Common myeloid progenitor, CD34-positive (primary cell): Measurements from ENCODE around the gene CIC. TPM values are rescaled to one million over a fixed set of nuclear protein-coding genes. Genes with fewer than 3 reads are reported as not detected.
A peak's percentile ranks its signal among the peaks of the same experiment; 100 is the strongest.

Source experiments
- CTCF ChIA-PET: fragments of 350-600 bp; sonication (Branson Sonifier 250); formaldehyde crosslinking; loops from one replicate; lab custom pipeline; 2021; ENCODE audit warnings: antibody characterized with exemption; lab: Charles Lee
- POLR2A ChIA-PET: fragments of 350-600 bp; sonication (Branson Sonifier 250); formaldehyde crosslinking; loops from one replicate; lab custom pipeline; 2021; ENCODE audit warnings: antibody characterized with exemption; lab: Charles Lee
- DNase-seq, 3 donors: peaks; one replicate each; pipeline versions ENCODE4 v3.0.0 to v3.0.0-alpha.2; 2013
- H3K27ac ChIP-seq, 2 experiments: 1 replicate in 1 of 2; 2 replicates in 1 of 2; pipeline ENCODE4 v1.7.0; 2013; ENCODE audit warnings: inconsistent platforms in 2 of 2, low read length in 2 of 2, mild to moderate bottlenecking in 2 of 2, low read depth in 1 of 2, moderate library complexity in 1 of 2; ENCODE audit not compliant: severe bottlenecking in 2 of 2, insufficient read depth in 1 of 2, poor library complexity in 1 of 2
- H3K27me3 ChIP-seq, 5 experiments: replicated peaks in 2 of 5; 1 replicate in 3 of 5; 2 replicates in 2 of 5; pipeline versions ENCODE4 v1.6.1 to v1.7.0; 2013; ENCODE audit warnings: low read length in 4 of 5, mild to moderate bottlenecking in 2 of 5, moderate library complexity in 2 of 5, inconsistent platforms in 1 of 5; ENCODE audit not compliant: insufficient read depth in 5 of 5, control insufficient read depth in 4 of 5
- H3K36me3 ChIP-seq, 4 experiments: 1 replicate in 2 of 4; 2 replicates in 2 of 4; pipeline versions ENCODE4 v1.6.1 to v1.7.0; 2013; ENCODE audit warnings: low read length in 3 of 4, control low read depth in 1 of 4, mild to moderate bottlenecking in 1 of 4; ENCODE audit not compliant: control insufficient read depth in 4 of 4, insufficient read depth in 4 of 4
- H3K4me1 ChIP-seq, 4 experiments: 1 replicate in 3 of 4; 2 replicates in 1 of 4; pipeline versions ENCODE4 v1.6.1 to v1.7.1; 2013; ENCODE audit warnings: low read length in 3 of 4, mild to moderate bottlenecking in 3 of 4, control low read depth in 1 of 4, inconsistent platforms in 1 of 4, moderate library complexity in 1 of 4; ENCODE audit not compliant: control insufficient read depth in 4 of 4, insufficient read depth in 4 of 4; ENCODE audit errors: control extremely low read depth in 1 of 4
- H3K4me3 ChIP-seq, 7 experiments: 1 replicate in 4 of 7; 2 replicates in 3 of 7; pipeline versions ENCODE4 v1.5.1 to v1.7.0; 2013; ENCODE audit warnings: mild to moderate bottlenecking in 7 of 7, low read length in 6 of 7, moderate library complexity in 6 of 7, inconsistent platforms in 2 of 7, low read depth in 2 of 7, control low read depth in 1 of 7; ENCODE audit not compliant: insufficient read depth in 4 of 7, control insufficient read depth in 1 of 7; ENCODE audit errors: extremely low read depth in 1 of 7
- H3K9me3 ChIP-seq, 5 experiments: 1 replicate in 4 of 5; 2 replicates in 1 of 5; pipeline versions ENCODE4 v1.6.1 to v1.7.1; 2013; ENCODE audit warnings: low read length in 4 of 5, mild to moderate bottlenecking in 2 of 5, inconsistent platforms in 1 of 5, low read depth in 1 of 5, moderate library complexity in 1 of 5; ENCODE audit not compliant: control insufficient read depth in 4 of 5, insufficient read depth in 2 of 5; ENCODE audit errors: control extremely low read depth in 1 of 5
- WGBS: methylation state at CpG from one replicate; pipeline ENCODE4 v1.1.5; 2013; ENCODE audit not compliant: insufficient coverage; 5-methylcytosine and 5-hydroxymethylcytosine counted together
- polyA plus RNA-seq: library from polyadenylated mRNA; unstranded; fragments of 120-200 nt; gene quantifications from one replicate; pipeline ENCODE4 v1.2.1, GENCODE V29; 2013

Gene CIC
- 41.3 TPM for polyA plus RNA-seq

DNA sequence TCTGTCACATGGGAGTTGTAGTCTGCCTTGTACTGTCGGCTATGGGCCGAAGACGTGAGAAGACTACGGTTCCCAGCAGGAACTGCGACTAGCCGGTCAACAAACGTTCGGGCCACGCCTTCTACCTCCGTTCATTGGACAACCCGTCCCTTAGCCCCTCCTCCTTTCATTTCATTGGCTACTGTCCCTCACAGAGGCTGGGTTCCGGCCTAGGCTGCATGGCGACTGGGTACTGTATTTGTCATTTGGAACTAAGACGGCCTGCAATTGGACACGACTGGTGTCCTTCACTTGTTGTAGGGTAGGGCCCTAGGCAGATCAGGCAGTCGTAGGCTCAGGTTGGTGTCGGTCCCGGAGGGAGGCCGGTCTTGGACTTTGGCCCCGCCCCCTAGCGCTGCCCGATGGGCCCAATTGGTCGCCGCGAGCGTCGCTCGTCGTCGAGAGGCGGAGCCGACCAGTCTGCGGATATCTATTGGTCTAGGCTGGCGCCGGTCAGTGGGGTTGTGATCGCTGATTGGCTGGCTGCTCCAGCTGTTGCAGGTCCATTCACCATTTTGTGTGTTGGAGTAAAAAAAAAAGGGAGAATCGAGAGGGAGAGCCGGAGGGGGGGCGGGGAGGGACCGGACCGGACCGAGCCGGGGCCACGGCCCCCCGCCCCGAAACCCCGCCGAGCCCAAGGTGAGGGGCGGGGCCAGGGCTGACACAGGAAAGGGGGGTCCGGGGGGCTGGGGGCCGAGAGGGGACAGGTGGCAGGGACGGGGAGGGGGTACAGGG, at the start of gene CIC:
Gene CIC (plus strand): TSS at position 549 of the 774 bp plus-strand sequence. CDS start 2,532 bp downstream, outside the sequence.
- peak within 1 kb of the TSS; percentile 74 to 93 (median 81) for H3K4me3 ChIP-seq
- H3K9me3 ChIP-seq, result no peaks in the 10 kb centered on the region
- no peaks in the 10 kb centered on the region for H3K27me3 ChIP-seq
- peak within 1 kb of the TSS; percentile 99 for H3K27ac ChIP-seq
- peaks cover 7 to 37% (median 33%) of the 10 kb centered on the region in 4 experiments for H3K4me1 ChIP-seq
- peak; percentile 100 for DNase-seq
- 0% methylated on average over 25 of the region's 52 CpGs for WGBS
- POLR2A ChIA-PET, result interaction anchor here (0.7 to 2.3 kb wide), 4 partner anchors 11 to 34 kb away, joined by 3 to 12 read pairs (median 4); partner anchors contain the start of gene ERF
- CTCF ChIA-PET, result interaction anchor here (0.6 to 1.1 kb wide), 2 partner anchors 10 to 17 kb away, joined by 3 read pairs; no protein-coding TSS in a partner anchor
- peaks cover 0 to 24% (median 11%) of the 10 kb centered on the region in 4 experiments for H3K36me3 ChIP-seq

DNA sequence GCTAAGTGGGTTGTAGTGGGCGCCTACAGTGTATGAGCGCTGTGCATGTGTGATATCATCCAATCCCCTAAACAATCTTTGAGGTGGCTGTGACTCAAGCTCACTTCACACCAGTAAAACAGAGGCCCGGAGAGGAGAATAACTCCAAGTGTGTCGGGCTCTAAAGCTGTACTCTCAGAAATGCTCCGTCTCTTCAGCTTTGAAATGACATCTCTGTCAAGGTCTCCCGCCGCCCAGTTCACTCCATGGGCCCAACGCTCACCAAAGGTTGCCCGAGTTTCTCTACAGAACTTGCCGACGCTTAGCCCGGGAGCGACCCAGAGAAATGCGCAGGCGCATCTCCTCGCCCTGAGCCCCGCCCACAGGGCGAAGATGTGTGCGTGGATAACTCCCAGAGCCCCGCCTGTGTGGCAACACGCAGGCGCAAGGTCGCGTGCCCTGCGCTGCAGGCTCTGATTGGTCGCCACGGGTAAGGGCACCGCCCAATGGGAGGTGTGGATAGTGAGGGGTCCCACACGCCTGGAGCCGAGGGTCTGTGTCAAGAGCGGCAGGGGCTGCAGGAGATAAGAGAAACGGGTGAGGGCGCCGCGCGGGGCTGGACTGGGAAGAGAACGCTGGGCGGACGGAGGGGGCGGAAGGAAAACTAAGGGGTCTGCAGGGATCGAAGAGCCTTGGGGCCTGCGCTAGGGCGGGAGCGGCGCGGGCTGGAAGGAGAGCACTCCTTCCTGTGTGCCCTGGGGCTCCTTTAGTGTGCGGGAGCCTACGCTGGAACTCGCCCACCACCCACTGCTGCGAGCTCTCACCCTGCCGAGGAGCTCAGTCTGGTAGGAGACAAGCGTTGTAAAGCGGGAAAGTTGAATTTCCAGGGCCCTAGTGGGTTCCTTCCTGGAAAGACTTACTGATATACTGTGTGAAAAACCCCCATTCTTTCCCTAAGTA, 49.0 kb upstream of the CIC start, which contains the start of gene ZNF526:
Gene ZNF526 (plus strand): TSS at position 501 of the 939 bp plus-strand sequence. CDS start 4,092 bp downstream, outside the sequence.
- POLR2A ChIA-PET, result interaction anchor here (0.6 to 1.5 kb wide), 6 partner anchors 17 to 25 kb away, joined by 3 to 5 read pairs (median 3); partner anchors contain the start of gene GSK3A
- 0% methylated on average over 43 of the region's 53 CpGs for WGBS
- DNase-seq, result peak; percentile 98 to 99 (median 98)
- Histone ChIP-seq H3K27ac (peak within 1 kb of the TSS; percentile 75 to 92), H3K36me3 (peaks cover 0 to 14% (median 11%) of the 10 kb centered on the region in 4 experiments), H3K9me3 (no peaks in the 10 kb centered on the region), H3K4me1 (peaks cover 7 to 52% (median 41%) of the 10 kb centered on the region in 4 experiments), H3K27me3 (no peaks in the 10 kb centered on the region), H3K4me3 (peak within 1 kb of the TSS; percentile 71 to 92 (median 83))
- CTCF ChIA-PET, result interaction anchor here (0.6 to 3.1 kb wide), 14 partner anchors 9 to 59 kb away, joined by 3 to 18 read pairs (median 4); partner anchors contain the start of gene GSK3A

- peaks cover 0 to 20% (median 13%) of the 10 kb centered on the region in 4 experiments for H3K36me3 ChIP-seq
- H3K4me1 ChIP-seq, result peaks cover 7 to 45% (median 37%) of the 10 kb centered on the region in 4 experiments
- no peaks in the 10 kb centered on the region for H3K9me3 ChIP-seq
- H3K27me3 ChIP-seq, result no peaks in the 10 kb centered on the region
- 0% methylated on average over 5 of the region's 6 CpGs for WGBS
- no peak for DNase-seq
- ChIA-PET POLR2A (interaction anchor here (0.7 to 1.5 kb wide), 4 partner anchors 21 to 24 kb away, joined by 3 to 4 read pairs (median 3); no protein-coding TSS in a partner anchor), CTCF (interaction anchor here (0.6 to 3.1 kb wide), 10 partner anchors 8 to 58 kb away, joined by 3 to 18 read pairs (median 4); partner anchors contain the start of gene GSK3A)
- H3K4me3 ChIP-seq, result peak overlapping the region in 6 of 7 experiments; percentile 78 to 92 (median 86)
- peak overlapping the region; percentile 75 to 92 for H3K27ac ChIP-seq
Observed at GRCh38 chr19:42220751-42221097, 48.3 kb upstream of the CIC start.

- H3K4me3 ChIP-seq, result no peak overlapping the region
- no peaks in the 10 kb centered on the region for H3K27me3 ChIP-seq
- DNase-seq, result no peak
- peaks cover 0 to 60% (median 37%) of the 10 kb centered on the region in 4 experiments for H3K36me3 ChIP-seq
- no peak overlapping the region for H3K27ac ChIP-seq
- CTCF ChIA-PET, result interaction anchor here (0.6 to 1.3 kb wide), 5 partner anchors 10 to 38 kb away, joined by 3 to 4 read pairs (median 3); partner anchors contain the start of gene GSK3A
- no peaks in the 10 kb centered on the region for H3K9me3 ChIP-seq
- POLR2A ChIA-PET, result no interaction called here
- peaks cover 3 to 16% (median 10%) of the 10 kb centered on the region in 4 experiments for H3K4me1 ChIP-seq
- WGBS, result 97% methylated on average over 17 of the region's 37 CpGs
Observed at GRCh38 chr19:42224940-42225717, 43.9 kb upstream of the CIC start.

- Histone ChIP-seq H3K36me3 (peaks cover 0 to 65% (median 40%) of the 10 kb centered on the region in 4 experiments), H3K4me1 (peaks cover 2 to 14% (median 7%) of the 10 kb centered on the region in 4 experiments), H3K27ac (no peak overlapping the region), H3K4me3 (no peak overlapping the region), H3K27me3 (no peaks in the 10 kb centered on the region), H3K9me3 (no peaks in the 10 kb centered on the region)
- WGBS, result 97% methylated on average over 28 of the region's 33 CpGs
- DNase-seq, result no peak
- ChIA-PET POLR2A (no interaction called here), CTCF (interaction anchor here (0.8 to 1.7 kb wide), 3 partner anchors 12 to 147 kb away, joined by 3 read pairs; no protein-coding TSS in a partner anchor)
Observed at GRCh38 chr19:42225718-42226292, 43.2 kb upstream of the CIC start.
